DND-41 (cell line): ENCODE results near the gene FNBP1.

Experiments used
- ATAC-seq: fragments of 200-7000 bp; cut with Tn5 transposase; 3 replicates; pipeline ENCODE4 v1.9.1; 2021; ENCODE audit warnings: low read depth; ENCODE audit not compliant: insufficient read depth
- DNase-seq: peaks from one replicate; pipeline ENCODE4 v3.0.0-alpha.2; 2020
- H2AFZ ChIP-seq: 2 replicates; pipeline ENCODE4 v1.6.0; 2012; ENCODE audit warnings: low read depth, low read length
- H3K27ac ChIP-seq: 2 replicates; pipeline ENCODE4 v1.5.1; 2012; ENCODE audit warnings: low read length, inconsistent platforms
- H3K27me3 ChIP-seq: fragments of 200-600 bp; sonication (generic); 2 replicates; pipeline ENCODE4 v1.6.0; 2012; ENCODE audit warnings: low read length, mild to moderate bottlenecking, inconsistent platforms; ENCODE audit not compliant: insufficient read depth, poor library complexity
- H3K36me3 ChIP-seq: 2 replicates; pipeline ENCODE4 v1.5.1; 2012; ENCODE audit warnings: low read length, inconsistent platforms; ENCODE audit not compliant: insufficient read depth
- H3K4me1 ChIP-seq: 2 replicates; pipeline ENCODE4 v1.5.1; 2012; ENCODE audit warnings: mild to moderate bottlenecking, low read length; ENCODE audit not compliant: insufficient read depth
- H3K4me2 ChIP-seq: 2 replicates; pipeline ENCODE4 v1.6.0; 2012; ENCODE audit warnings: mild to moderate bottlenecking, moderate library complexity, low read length, inconsistent platforms; ENCODE audit not compliant: insufficient read depth
- H3K4me3 ChIP-seq, 2 experiments: fragments of 200-600 bp in 1 of 2; shearing (Covaris generic) in 1 of 2; 2 replicates each; pipeline ENCODE4 v1.5.1; 2012 to 2016; ENCODE audit warnings: inconsistent platforms in 2 of 2, low read length in 2 of 2, mild to moderate bottlenecking in 2 of 2, low read depth in 1 of 2, moderate library complexity in 1 of 2
- H3K79me2 ChIP-seq: 2 replicates; pipeline ENCODE4 v1.6.0; 2012; ENCODE audit warnings: low read length, inconsistent platforms; ENCODE audit not compliant: insufficient read depth
- H3K9ac ChIP-seq: 2 replicates; pipeline ENCODE4 v1.6.0; 2012; ENCODE audit warnings: low read depth, mild to moderate bottlenecking, inconsistent platforms, low read length, moderate library complexity
- H3K9me3 ChIP-seq: 2 replicates; pipeline ENCODE4 v1.5.1; 2012; ENCODE audit warnings: low read length, moderate library complexity, mild to moderate bottlenecking, inconsistent platforms; ENCODE audit not compliant: insufficient read depth, severe bottlenecking
- H4K20me1 ChIP-seq: 2 replicates; pipeline ENCODE4 v1.6.0; 2012; ENCODE audit warnings: low read length; ENCODE audit not compliant: insufficient read depth
- EZH2 ChIP-seq: IDR thresholded peaks from 3 replicates; pipeline ENCODE4 v1.6.1; 2012; ENCODE audit warnings: borderline replicate concordance, low read depth, mild to moderate bottlenecking, moderate library complexity, low read length, inconsistent platforms; ENCODE audit not compliant: severe bottlenecking
- TF ChIP-seq, protein P1 (sequence below): IDR thresholded peaks from 2 replicates; pipeline ENCODE4 v1.5.1; 2012; ENCODE audit warnings: borderline replicate concordance, low read length, moderate library complexity, mild to moderate bottlenecking; ENCODE audit not compliant: poor library complexity, severe bottlenecking; ENCODE audit errors: extremely low read depth

FNBP1 gene

GRCh38 chr9:129897263-129897662 lies 145.7 kb downstream of the FNBP1 start:
- peak overlapping the region; percentile 76 for H3K9ac ChIP-seq
- TF ChIP-seq, protein P1, sequence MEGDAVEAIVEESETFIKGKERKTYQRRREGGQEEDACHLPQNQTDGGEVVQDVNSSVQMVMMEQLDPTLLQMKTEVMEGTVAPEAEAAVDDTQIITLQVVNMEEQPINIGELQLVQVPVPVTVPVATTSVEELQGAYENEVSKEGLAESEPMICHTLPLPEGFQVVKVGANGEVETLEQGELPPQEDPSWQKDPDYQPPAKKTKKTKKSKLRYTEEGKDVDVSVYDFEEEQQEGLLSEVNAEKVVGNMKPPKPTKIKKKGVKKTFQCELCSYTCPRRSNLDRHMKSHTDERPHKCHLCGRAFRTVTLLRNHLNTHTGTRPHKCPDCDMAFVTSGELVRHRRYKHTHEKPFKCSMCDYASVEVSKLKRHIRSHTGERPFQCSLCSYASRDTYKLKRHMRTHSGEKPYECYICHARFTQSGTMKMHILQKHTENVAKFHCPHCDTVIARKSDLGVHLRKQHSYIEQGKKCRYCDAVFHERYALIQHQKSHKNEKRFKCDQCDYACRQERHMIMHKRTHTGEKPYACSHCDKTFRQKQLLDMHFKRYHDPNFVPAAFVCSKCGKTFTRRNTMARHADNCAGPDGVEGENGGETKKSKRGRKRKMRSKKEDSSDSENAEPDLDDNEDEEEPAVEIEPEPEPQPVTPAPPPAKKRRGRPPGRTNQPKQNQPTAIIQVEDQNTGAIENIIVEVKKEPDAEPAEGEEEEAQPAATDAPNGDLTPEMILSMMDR, result no peak
- TF ChIP-seq EZH2, result no peak
- H3K36me3 ChIP-seq, result peaks cover 66% of the 10 kb centered on the region
- peak overlapping the region in 1 of 2 experiments; percentile 11; a peak in 1 of 4 replicates for H3K4me3 ChIP-seq
- no peaks in the 10 kb centered on the region for H4K20me1 ChIP-seq
- no peaks in the 10 kb centered on the region for H3K9me3 ChIP-seq
- peaks cover 90% of the 10 kb centered on the region for H3K4me1 ChIP-seq
- no peaks in the 10 kb centered on the region for H3K27me3 ChIP-seq
- H3K27ac ChIP-seq, result peak overlapping the region; percentile 97
- H3K79me2 ChIP-seq, result peaks cover 40% of the 10 kb centered on the region
- ATAC-seq, result no peak
- DNase-seq, result no peak
- H2AFZ ChIP-seq, result no peak overlapping the region
- H3K4me2 ChIP-seq, result peak overlapping the region; percentile 39

- Histone ChIP-seq H3K27me3 (no peaks in the 10 kb centered on the region), H3K79me2 (peaks cover 43% of the 10 kb centered on the region), H3K4me2 (peak overlapping the region; percentile 39; the same call in 1 of the 2 replicates), H2AFZ (no peak overlapping the region), H4K20me1 (no peaks in the 10 kb centered on the region), H3K36me3 (peaks cover 53% of the 10 kb centered on the region), H3K9ac (peak overlapping the region; percentile 76), H3K4me1 (peaks cover 100% of the 10 kb centered on the region), H3K9me3 (no peaks in the 10 kb centered on the region), H3K27ac (peak overlapping the region; percentile 97), H3K4me3 (peak overlapping the region in 1 of 2 experiments; percentile 3; a peak in 1 of 4 replicates)
- peak; percentile 74 for DNase-seq
- TF ChIP-seq, protein P1, result no peak
- no peak for TF ChIP-seq EZH2
- peak; percentile 25; the same call in 2 of the 3 replicates for ATAC-seq
These were observed 147.4 kb downstream of the FNBP1 start for GRCh38 chr9:129895376-129896268.

DNA sequence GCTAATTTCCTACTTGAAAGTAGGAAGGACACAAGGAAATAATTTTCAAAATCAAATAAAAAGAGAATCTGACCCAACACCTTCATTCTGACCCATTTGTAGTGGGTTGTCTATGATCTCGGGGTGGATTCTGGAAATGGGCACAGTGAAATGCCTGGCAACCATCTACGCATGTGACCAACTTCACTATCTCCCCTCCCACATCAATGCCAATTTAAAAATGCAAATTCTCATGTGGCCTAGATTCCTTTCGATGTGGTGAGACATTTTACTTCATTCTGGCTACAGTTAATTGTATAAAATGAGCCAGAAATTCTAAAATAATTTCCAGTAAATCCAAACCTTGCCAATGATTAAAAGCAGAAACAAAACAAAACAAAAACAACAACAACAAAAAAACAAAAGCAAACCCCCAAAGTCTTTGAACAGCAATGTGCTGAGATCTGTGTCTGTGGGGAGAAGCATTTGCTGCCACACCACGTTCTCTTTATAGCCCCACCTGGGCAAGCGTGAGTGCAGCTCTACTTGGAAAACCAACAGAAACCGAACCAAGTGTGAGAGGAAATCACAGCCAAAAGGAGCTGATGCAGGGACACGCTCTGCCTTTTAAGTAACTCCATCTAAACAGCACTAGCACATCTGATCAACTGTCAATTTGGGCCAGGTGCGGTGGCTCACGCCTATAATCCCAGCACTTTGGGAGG lies 148.7 kb downstream of the FNBP1 start:
- Histone ChIP-seq H3K27me3 (no peaks in the 10 kb centered on the region), H3K4me3 (no peak overlapping the region), H3K27ac (peak overlapping the region; percentile 97), H3K9ac (peak overlapping the region; percentile 76), H3K36me3 (peaks cover 46% of the 10 kb centered on the region), H3K4me1 (peaks cover 99% of the 10 kb centered on the region), H3K79me2 (peaks cover 37% of the 10 kb centered on the region), H3K4me2 (peak overlapping the region; percentile 52), H2AFZ (no peak overlapping the region), H4K20me1 (no peaks in the 10 kb centered on the region), H3K9me3 (no peaks in the 10 kb centered on the region)
- ATAC-seq (peak; percentile 66), DNase-seq (peak; percentile 91)
- no peak for TF ChIP-seq EZH2
- TF ChIP-seq, protein P1, result no peak
